ENCODE measurements around the gene KCNQ1OT1.
A peak's percentile ranks its signal among the peaks of the same experiment; 100 is the strongest.

The KCNQ1OT1 gene

GRCh38 chr11:2724104-2724503 lies 24.3 kb upstream of the KCNQ1OT1 start:
- TF ChIP-seq, protein P1, sequence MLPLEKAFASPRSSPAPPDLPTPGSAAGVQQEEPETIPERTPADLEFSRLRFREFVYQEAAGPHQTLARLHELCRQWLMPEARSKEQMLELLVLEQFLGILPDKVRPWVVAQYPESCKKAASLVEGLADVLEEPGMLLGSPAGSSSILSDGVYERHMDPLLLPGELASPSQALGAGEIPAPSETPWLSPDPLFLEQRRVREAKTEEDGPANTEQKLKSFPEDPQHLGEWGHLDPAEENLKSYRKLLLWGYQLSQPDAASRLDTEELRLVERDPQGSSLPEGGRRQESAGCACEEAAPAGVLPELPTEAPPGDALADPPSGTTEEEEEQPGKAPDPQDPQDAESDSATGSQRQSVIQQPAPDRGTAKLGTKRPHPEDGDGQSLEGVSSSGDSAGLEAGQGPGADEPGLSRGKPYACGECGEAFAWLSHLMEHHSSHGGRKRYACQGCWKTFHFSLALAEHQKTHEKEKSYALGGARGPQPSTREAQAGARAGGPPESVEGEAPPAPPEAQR (tag by site-specific recombination; IDR thresholded peaks at IDR 0.05): no peak
- peak; percentile 74 for TF ChIP-seq WT1 (tag by site-specific recombination; IDR thresholded peaks at IDR 0.05)
- POLR2A ChIA-PET: no interaction called here
- CTCF ChIA-PET: no interaction called here
- H3K4me3 ChIP-seq (ENCODE audit: low read depth, low read length): no peak overlapping the region
- H3K27ac ChIP-seq (ENCODE audit: extremely low read depth, low read depth, low read length): no peak overlapping the region
- H3K9me3 ChIP-seq (ENCODE audit: control insufficient read depth, insufficient read depth, low read depth, low read length): no peaks in the 10 kb centered on the region
- H3K36me3 ChIP-seq (ENCODE audit: control insufficient read depth in 2 of 2, insufficient read depth in 1 of 2, low read length in 2 of 2): no peaks in the 10 kb centered on the region
- peaks cover 7% of the 10 kb centered on the region for H3K4me1 ChIP-seq (ENCODE audit: control insufficient read depth, insufficient read depth, low read length)

GRCh38 chr11:2722955-2723354 lies 23.2 kb upstream of the KCNQ1OT1 start:
- Histone ChIP-seq H3K4me1 (ENCODE audit: control insufficient read depth, insufficient read depth, low read length) (peaks cover 7% of the 10 kb centered on the region), H3K9me3 (ENCODE audit: control insufficient read depth, insufficient read depth, low read depth, low read length) (no peaks in the 10 kb centered on the region), H3K4me3 (ENCODE audit: low read depth, low read length) (no peak overlapping the region), H3K27ac (ENCODE audit: extremely low read depth, low read depth, low read length) (no peak overlapping the region), H3K36me3 (ENCODE audit: control insufficient read depth in 2 of 2, insufficient read depth in 1 of 2, low read length in 2 of 2) (no peaks in the 10 kb centered on the region)
- TF ChIP-seq KLF1 (tag by site-specific recombination; IDR thresholded peaks at IDR 0.05) (peak; percentile 30; the same call in 1 of the 2 replicates), GLIS1 (tag by site-specific recombination; IDR thresholded peaks at IDR 0.05) (0 out of 2 replicates have a peak, but pooled peaks have one; percentile 22)
- TF ChIP-seq, protein P2, sequence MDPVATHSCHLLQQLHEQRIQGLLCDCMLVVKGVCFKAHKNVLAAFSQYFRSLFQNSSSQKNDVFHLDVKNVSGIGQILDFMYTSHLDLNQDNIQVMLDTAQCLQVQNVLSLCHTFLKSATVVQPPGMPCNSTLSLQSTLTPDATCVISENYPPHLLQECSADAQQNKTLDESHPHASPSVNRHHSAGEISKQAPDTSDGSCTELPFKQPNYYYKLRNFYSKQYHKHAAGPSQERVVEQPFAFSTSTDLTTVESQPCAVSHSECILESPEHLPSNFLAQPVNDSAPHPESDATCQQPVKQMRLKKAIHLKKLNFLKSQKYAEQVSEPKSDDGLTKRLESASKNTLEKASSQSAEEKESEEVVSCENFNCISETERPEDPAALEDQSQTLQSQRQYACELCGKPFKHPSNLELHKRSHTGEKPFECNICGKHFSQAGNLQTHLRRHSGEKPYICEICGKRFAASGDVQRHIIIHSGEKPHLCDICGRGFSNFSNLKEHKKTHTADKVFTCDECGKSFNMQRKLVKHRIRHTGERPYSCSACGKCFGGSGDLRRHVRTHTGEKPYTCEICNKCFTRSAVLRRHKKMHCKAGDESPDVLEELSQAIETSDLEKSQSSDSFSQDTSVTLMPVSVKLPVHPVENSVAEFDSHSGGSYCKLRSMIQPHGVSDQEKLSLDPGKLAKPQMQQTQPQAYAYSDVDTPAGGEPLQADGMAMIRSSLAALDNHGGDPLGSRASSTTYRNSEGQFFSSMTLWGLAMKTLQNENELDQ (tag by site-specific recombination; IDR thresholded peaks at IDR 0.05; ENCODE audit: low read depth): no peak
- POLR2A ChIA-PET: interaction anchor here (1.8 kb wide), 1 partner anchor 23 kb away, joined by 6 read pairs; the partner anchor contains the start of gene KCNQ1OT1
- CTCF ChIA-PET: interaction anchor here (0.6 kb wide), 1 partner anchor 179 kb away, joined by 4 read pairs; no protein-coding TSS in a partner anchor

GRCh38 chr11:2721210-2721916 lies 21.6 kb upstream of the KCNQ1OT1 start:
- TF ChIP-seq ZNF214 (tag by site-specific recombination; IDR thresholded peaks at IDR 0.05; ENCODE audit: borderline replicate concordance) (no peak), ZBTB17 (tag by site-specific recombination; IDR thresholded peaks at IDR 0.05) (no peak), ZEB2 (tag by site-specific recombination; IDR thresholded peaks at IDR 0.05) (no peak), ZNF341 (tag by site-specific recombination; IDR thresholded peaks at IDR 0.05; ENCODE audit: low read depth) (peak; percentile 78), ZIC2 (tag by site-specific recombination; IDR thresholded peaks at IDR 0.05) (peak; percentile 80)
- no peak overlapping the region for H3K27ac ChIP-seq (ENCODE audit: extremely low read depth, low read depth, low read length)
- H3K9me3 ChIP-seq (ENCODE audit: control insufficient read depth, insufficient read depth, low read depth, low read length): no peaks in the 10 kb centered on the region
- ChIA-PET POLR2A (no interaction called here), CTCF (no interaction called here)
- H3K4me1 ChIP-seq (ENCODE audit: control insufficient read depth, insufficient read depth, low read length): peaks cover 7% of the 10 kb centered on the region
- H3K36me3 ChIP-seq (ENCODE audit: control insufficient read depth in 2 of 2, insufficient read depth in 1 of 2, low read length in 2 of 2): no peaks in the 10 kb centered on the region
- no peak overlapping the region for H3K4me3 ChIP-seq (ENCODE audit: low read depth, low read length)

- no peaks in the 10 kb centered on the region for H3K36me3 ChIP-seq (ENCODE audit: control insufficient read depth in 2 of 2, insufficient read depth in 1 of 2, low read length in 2 of 2)
- ChIA-PET POLR2A (no interaction called here), CTCF (interaction anchor here (0.6 to 0.9 kb wide), 2 partner anchors 73 to 172 kb away, joined by 3 to 4 read pairs; no protein-coding TSS in a partner anchor)
- H3K4me1 ChIP-seq (ENCODE audit: control insufficient read depth, insufficient read depth, low read length): no peaks in the 10 kb centered on the region
- no peak overlapping the region for H3K4me3 ChIP-seq (ENCODE audit: low read depth, low read length)
- H3K9me3 ChIP-seq (ENCODE audit: control insufficient read depth, insufficient read depth, low read depth, low read length): no peaks in the 10 kb centered on the region
- no peak overlapping the region for H3K27ac ChIP-seq (ENCODE audit: extremely low read depth, low read depth, low read length)
- TF ChIP-seq, protein P3, sequence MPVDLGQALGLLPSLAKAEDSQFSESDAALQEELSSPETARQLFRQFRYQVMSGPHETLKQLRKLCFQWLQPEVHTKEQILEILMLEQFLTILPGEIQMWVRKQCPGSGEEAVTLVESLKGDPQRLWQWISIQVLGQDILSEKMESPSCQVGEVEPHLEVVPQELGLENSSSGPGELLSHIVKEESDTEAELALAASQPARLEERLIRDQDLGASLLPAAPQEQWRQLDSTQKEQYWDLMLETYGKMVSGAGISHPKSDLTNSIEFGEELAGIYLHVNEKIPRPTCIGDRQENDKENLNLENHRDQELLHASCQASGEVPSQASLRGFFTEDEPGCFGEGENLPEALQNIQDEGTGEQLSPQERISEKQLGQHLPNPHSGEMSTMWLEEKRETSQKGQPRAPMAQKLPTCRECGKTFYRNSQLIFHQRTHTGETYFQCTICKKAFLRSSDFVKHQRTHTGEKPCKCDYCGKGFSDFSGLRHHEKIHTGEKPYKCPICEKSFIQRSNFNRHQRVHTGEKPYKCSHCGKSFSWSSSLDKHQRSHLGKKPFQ (tag by site-specific recombination; IDR thresholded peaks at IDR 0.05): no peak
- TF ChIP-seq, protein P1 (tag by site-specific recombination; IDR thresholded peaks at IDR 0.05): no peak
- no peak for TF ChIP-seq ZNF350 (tag by site-specific recombination; IDR thresholded peaks at IDR 0.05)
- TF ChIP-seq ZNF354C (tag by site-specific recombination; IDR thresholded peaks at IDR 0.05; ENCODE audit: borderline replicate concordance, low read depth): no peak
- no peak for TF ChIP-seq PRDM10 (tag by site-specific recombination; IDR thresholded peaks at IDR 0.05)
Observed at GRCh38 chr11:2719831-2720590, 20.2 kb upstream of the KCNQ1OT1 start.

Measured in HEK293 (cell line).